GM10266 (cell line): ENCODE measurements around the gene FBN2.

Experiments used
- DNase-seq: peaks from one replicate; pipeline ENCODE4 v3.0.0; 2012; ENCODE audit errors: extremely low spot score
- CTCF ChIP-seq: IDR thresholded peaks from 2 replicates; pipeline ENCODE4 v1.5.1; 2012; ENCODE audit warnings: mild to moderate bottlenecking, low read depth; ENCODE audit not compliant: control insufficient read depth, insufficient read depth; ENCODE audit errors: missing control alignments

FBN2 gene

DNA sequence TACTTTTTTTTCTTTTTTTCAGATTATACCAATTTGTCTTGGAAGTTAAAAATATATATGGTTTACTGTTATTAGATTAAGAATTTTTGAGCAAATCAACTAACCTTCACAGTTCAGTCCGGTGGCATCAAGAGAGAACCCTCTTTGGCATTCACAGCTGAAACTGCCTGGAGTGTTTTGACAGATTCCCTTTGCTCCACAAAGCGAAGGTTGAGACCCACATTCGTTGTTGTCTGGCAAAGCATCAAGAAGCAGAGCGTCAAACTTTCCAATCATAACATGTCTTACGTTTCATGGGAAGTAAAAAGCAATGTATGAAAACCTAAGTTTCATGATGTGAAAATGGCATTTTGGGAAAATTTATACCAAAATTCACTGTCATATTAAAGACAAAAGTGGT, 264.3 kb downstream of the FBN2 start:
- TF ChIP-seq CTCF: no peak
- no peak for DNase-seq

GRCh38 chr5:128271859-128272464, 266.1 kb downstream of the FBN2 start:
- DNase-seq: no peak
- no peak for TF ChIP-seq CTCF

DNA sequence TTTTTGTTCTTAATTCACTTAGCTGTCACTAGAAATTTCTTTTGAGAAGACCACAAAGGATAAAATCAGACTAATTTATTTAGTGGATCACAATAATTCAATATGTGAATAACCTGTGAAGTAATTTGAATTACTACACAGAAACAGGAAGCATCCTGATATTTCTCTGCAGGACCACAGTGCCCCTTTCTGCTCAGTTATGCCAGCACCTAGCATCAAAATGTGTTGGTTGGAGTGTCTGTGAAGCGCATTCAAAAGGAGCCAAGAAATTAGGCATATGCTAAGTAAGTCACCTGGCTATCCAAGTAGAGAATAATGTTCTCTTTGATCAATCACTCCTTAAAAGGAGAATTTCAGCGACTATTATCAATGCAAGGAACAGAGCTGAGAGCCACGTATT, 267.0 kb downstream of the FBN2 start:
- TF ChIP-seq CTCF: no peak
- no peak for DNase-seq

DNA sequence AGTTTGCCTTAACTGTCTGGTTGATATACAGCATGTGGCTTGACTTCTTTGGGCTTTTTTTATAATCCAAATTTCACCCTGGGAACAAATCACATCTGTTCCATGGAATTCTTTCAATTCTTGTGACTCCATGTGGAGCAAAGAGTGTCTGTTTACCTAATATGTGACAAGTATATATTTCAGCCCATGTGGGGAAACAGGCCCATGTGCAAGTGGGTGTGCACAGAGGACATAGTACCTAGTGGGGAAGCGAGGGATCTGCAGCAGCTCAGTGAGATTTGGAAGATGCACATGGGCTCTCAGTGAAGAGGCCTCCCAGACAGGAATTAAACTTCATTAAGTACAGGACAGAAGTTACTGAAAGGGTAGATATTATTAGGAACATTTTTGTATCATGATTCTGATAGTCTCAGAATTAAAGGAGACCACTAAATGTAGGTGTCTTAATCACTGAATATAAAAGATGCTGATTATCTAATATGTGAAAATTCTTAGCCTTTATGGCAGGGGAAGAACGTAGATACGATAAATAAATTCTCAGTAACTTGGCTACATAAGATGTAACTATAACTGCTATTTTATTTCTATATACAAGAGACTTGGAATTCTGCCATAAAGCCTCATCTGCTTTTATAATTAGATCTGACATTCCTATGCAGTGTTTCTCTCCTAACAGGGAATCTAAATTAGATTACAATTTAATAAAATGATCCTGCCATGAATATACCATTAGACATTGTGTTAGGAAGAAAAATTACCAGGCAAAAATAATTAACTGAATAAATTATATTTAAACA, 273.3 kb downstream of the FBN2 start:
- DNase-seq: no peak
- no peak for TF ChIP-seq CTCF

GRCh38 chr5:128263357-128263756, 274.7 kb downstream of the FBN2 start:
- DNase-seq: no peak
- TF ChIP-seq CTCF: no peak

- no peak for TF ChIP-seq CTCF
- no peak for DNase-seq
These were observed 275.1 kb downstream of the FBN2 start for GRCh38 chr5:128262911-128263310.

- DNase-seq: no peak
- no peak for TF ChIP-seq CTCF
These were observed 278.4 kb downstream of the FBN2 start for GRCh38 chr5:128259607-128260021.
